GM23338 (cell line): ENCODE measurements around the gene NDST4.

ENCODE experiments used
- CTCF ChIP-seq, 2 experiments: fragments of 200-600 bp in 1 of 2; sonication (generic) in 1 of 2; conservative IDR thresholded peaks; 2 replicates each; pipeline versions ENCODE4 v1.5.1 to v1.6.1; 2016 to 2017; ENCODE audit warnings: antibody characterized with exemption in 2 of 2, low read depth in 2 of 2, mild to moderate bottlenecking in 2 of 2, moderate library complexity in 1 of 2
- EZH2phosphoT487 ChIP-seq: fragments of 200-600 bp; sonication (generic); IDR thresholded peaks from one replicate; pipeline ENCODE4 v1.8.1; 2018; ENCODE audit warnings: antibody characterized with exemption; ENCODE audit not compliant: unreplicated experiment
- POLR2AphosphoS5 ChIP-seq: IDR thresholded peaks from 2 replicates; pipeline ENCODE4 v1.6.1; 2016; ENCODE audit warnings: antibody characterized with exemption, low read depth

- TF ChIP-seq CTCF (conservative IDR thresholded peaks at IDR 0.05; ENCODE audit: low read depth in 2 of 2) (no peak), POLR2AphosphoS5 (no peak), EZH2phosphoT487 (no peak)
Observed at GRCh38 chr4:114782415-114783214, 330.8 kb downstream of the NDST4 start.
